SK-N-SH (cell line): ENCODE results near the gene UGP2. TPM values are rescaled to one million over a fixed set of nuclear protein-coding genes. Genes with fewer than 3 reads are reported as not detected.

ENCODE experiments used
- CTCF ChIA-PET: fragments of 300-600, 350-600 bp; formaldehyde crosslinking; extraction: SDS; loops from one replicate; lab custom pipeline; 2021; lab: Yijun Ruan, JAX
- POLR2A ChIA-PET: fragments of 350-600 bp; sonication (Branson Sonifier 250); formaldehyde crosslinking; extraction: SDS; loops from one replicate; lab custom pipeline; 2020; ENCODE audit warnings: antibody characterized with exemption, inconsistent platforms; lab: Yijun Ruan, JAX
- DNase-seq: peaks from one replicate; pipeline ENCODE4 v3.0.0; 2012
- H2AFZ ChIP-seq: fragments of 200-600 bp; sonication (generic); 2 replicates; pipeline ENCODE4 v1.8.1; 2016; ENCODE audit warnings: antibody characterized with exemption, mild to moderate bottlenecking, low read depth
- H3F3A ChIP-seq: fragments of 200-600 bp; sonication (generic); replicated peaks from 2 replicates; pipeline ENCODE3; 2016; ENCODE audit warnings: antibody characterized with exemption, mild to moderate bottlenecking; ENCODE audit not compliant: insufficient read depth
- H3K27ac ChIP-seq, 2 experiments: fragments of 200-500 bp in 1 of 2; fragments of 200-600 bp in 1 of 2; sonication (Bioruptor generic) in 1 of 2; sonication (generic), shearing (Covaris generic) in 1 of 2; 2 replicates each; pipeline versions ENCODE4 v1.5.1 to v1.6.1; 2014 to 2016; ENCODE audit warnings: low read depth in 2 of 2, inconsistent platforms in 1 of 2, low read length in 1 of 2, mild to moderate bottlenecking in 1 of 2, mixed read lengths in 1 of 2
- H3K27me3 ChIP-seq: fragments of 200-600 bp; sonication (generic), shearing (Covaris generic); 2 replicates; pipeline ENCODE4 v1.6.1; 2016; ENCODE audit warnings: mixed run types; ENCODE audit not compliant: insufficient read depth
- H3K36me3 ChIP-seq, 2 experiments: fragments of 200-500 bp in 1 of 2; fragments of 200-600 bp in 1 of 2; sonication (Bioruptor generic) in 1 of 2; sonication (generic) in 1 of 2; replicated peaks in 1 of 2; 2 replicates each; pipeline versions ENCODE3 to v1.5.1; 2014 to 2016; ENCODE audit warnings: low read length in 1 of 2, mild to moderate bottlenecking in 1 of 2; ENCODE audit not compliant: insufficient read depth in 2 of 2, control insufficient read depth in 1 of 2
- H3K4me1 ChIP-seq, 2 experiments: fragments of 200-500 bp in 1 of 2; fragments of 200-600 bp in 1 of 2; sonication (Bioruptor generic) in 1 of 2; sonication (generic), shearing (Covaris generic) in 1 of 2; 2 replicates each; pipeline versions ENCODE4 v1.5.1 to v1.6.1; 2014 to 2016; ENCODE audit warnings: low read depth in 1 of 2, low read length in 1 of 2, mixed run types in 1 of 2; ENCODE audit not compliant: insufficient read depth in 2 of 2, control insufficient read depth in 1 of 2
- H3K4me2 ChIP-seq: fragments of 200-600 bp; sonication (generic), shearing (Covaris generic); 2 replicates; pipeline ENCODE4 v1.6.1; 2017; ENCODE audit warnings: mixed run types
- H3K4me3 ChIP-seq, 2 experiments: fragments of 200-500 bp in 1 of 2; fragments of 200-600 bp in 1 of 2; sonication (Bioruptor generic) in 1 of 2; sonication (generic), shearing (Covaris generic) in 1 of 2; 2 replicates each; pipeline versions ENCODE4 v1.5.1 to v1.8.1; 2014 to 2016; ENCODE audit warnings: low read depth in 2 of 2, inconsistent platforms in 1 of 2, low read length in 1 of 2, mild to moderate bottlenecking in 1 of 2, mixed read lengths in 1 of 2, moderate library complexity in 1 of 2
- H3K79me2 ChIP-seq: fragments of 200-600 bp; sonication (generic); 2 replicates; pipeline ENCODE4 v1.8.1; 2017; ENCODE audit warnings: mild to moderate bottlenecking; ENCODE audit not compliant: insufficient read depth
- H3K9ac ChIP-seq: fragments of 200-600 bp; sonication (generic); 2 replicates; pipeline ENCODE4 v1.6.1; 2017; ENCODE audit warnings: mixed run types
- H3K9me2 ChIP-seq: fragments of 200-600 bp; sonication (generic); 2 replicates; pipeline ENCODE4 v1.6.1; 2017; ENCODE audit warnings: mixed run types
- H3K9me3 ChIP-seq: fragments of 200-600 bp; sonication (generic); 2 replicates; pipeline ENCODE4 v1.6.1; 2017; ENCODE audit warnings: mixed run types, mild to moderate bottlenecking, moderate library complexity
- H4K20me1 ChIP-seq: fragments of 200-600 bp; sonication (generic); 2 replicates; pipeline ENCODE4 v1.6.1; 2017; ENCODE audit warnings: mild to moderate bottlenecking, mixed run types; ENCODE audit not compliant: insufficient read depth
- CHD2 ChIP-seq: fragments of 150-350 bp; IDR thresholded peaks from 2 replicates; pipeline ENCODE4 v1.6.1; 2018; ENCODE audit warnings: low read length; ENCODE audit not compliant: partially characterized antibody
- ELF1 ChIP-seq: IDR thresholded peaks from 2 replicates; pipeline ENCODE4 v1.4.0; 2012
- FOSL2 ChIP-seq: IDR thresholded peaks from 2 replicates; pipeline ENCODE4 v1.4.0; 2012; ENCODE audit warnings: low read depth, mild to moderate bottlenecking, moderate library complexity, borderline replicate concordance
- FOXM1 ChIP-seq: IDR thresholded peaks from 2 replicates; pipeline ENCODE4 v1.4.0; 2012; ENCODE audit warnings: low read depth, mild to moderate bottlenecking
- JUND ChIP-seq: IDR thresholded peaks from 2 replicates; pipeline ENCODE4 v1.4.0; 2012
- MAX ChIP-seq: IDR thresholded peaks from 2 replicates; pipeline ENCODE4 v1.4.0; 2012; ENCODE audit warnings: low read depth
- MEF2A ChIP-seq: IDR thresholded peaks from 2 replicates; pipeline ENCODE4 v1.4.0; 2012; ENCODE audit warnings: low read depth, borderline replicate concordance
- MXI1 ChIP-seq: IDR thresholded peaks from 2 replicates; pipeline ENCODE4 v1.6.1; 2012; ENCODE audit warnings: mild to moderate bottlenecking, low read depth, low read length, improper control_type of control experiment
- NFIC ChIP-seq: IDR thresholded peaks from 2 replicates; pipeline ENCODE4 v1.4.0; 2012; ENCODE audit warnings: borderline replicate concordance
- NRF1 ChIP-seq: IDR thresholded peaks from 2 replicates; pipeline ENCODE4 v1.6.1; 2012; ENCODE audit warnings: low read depth, mild to moderate bottlenecking, low read length
- POLR2AphosphoS5 ChIP-seq: IDR thresholded peaks from 2 replicates; pipeline ENCODE4 v1.6.1; 2012; ENCODE audit warnings: low read depth, low read length
- RAD21 ChIP-seq: IDR thresholded peaks from 2 replicates; pipeline ENCODE4 v1.6.1; 2012; ENCODE audit warnings: mild to moderate bottlenecking, low read length
- RCOR1 ChIP-seq: fragments of 150-350 bp; IDR thresholded peaks from 2 replicates; pipeline ENCODE4 v1.6.1; 2017; ENCODE audit warnings: antibody characterized with exemption, low read length
- SMC3 ChIP-seq: IDR thresholded peaks from 2 replicates; pipeline ENCODE4 v1.6.1; 2012; ENCODE audit warnings: low read depth, low read length, improper control_type of control experiment
- TAF1 ChIP-seq: IDR thresholded peaks from 2 replicates; pipeline ENCODE4 v1.6.1; 2012; ENCODE audit warnings: low read depth, mild to moderate bottlenecking, low read length, moderate library complexity, borderline replicate concordance
- TCF12 ChIP-seq: IDR thresholded peaks from 2 replicates; pipeline ENCODE4 v1.4.0; 2012
- TEAD4 ChIP-seq: IDR thresholded peaks from 2 replicates; pipeline ENCODE4 v1.4.0; 2012; ENCODE audit warnings: mild to moderate bottlenecking, borderline replicate concordance; ENCODE audit not compliant: insufficient read depth
- USF1 ChIP-seq: IDR thresholded peaks from 2 replicates; pipeline ENCODE4 v1.4.0; 2012; ENCODE audit warnings: low read depth, borderline replicate concordance
- YY1 ChIP-seq: IDR thresholded peaks from 2 replicates; pipeline ENCODE4 v1.4.0; 2012; ENCODE audit warnings: low read depth, mild to moderate bottlenecking
- ZBTB33 ChIP-seq: IDR thresholded peaks from 2 replicates; pipeline ENCODE4 v1.4.0; 2012; ENCODE audit warnings: low read depth, borderline replicate concordance
- WGBS: methylation state at CpG from one replicate; pipeline ENCODE4 v1.1.6; 2017; ENCODE audit warnings: low lambda C conversion rate; 5-methylcytosine and 5-hydroxymethylcytosine counted together
- polyA plus RNA-seq, 3 experiments: library from polyadenylated mRNA; depleted of rRNA; stranded (reverse); fragments of >200 nt; gene quantifications; 2 replicates each; pipeline ENCODE4 v1.2.3, GENCODE V29; 2012
- TF ChIP-seq, protein P1 (sequence below): IDR thresholded peaks from 2 replicates; pipeline ENCODE4 v1.6.1; 2012; ENCODE audit warnings: mild to moderate bottlenecking, low read depth, low read length, moderate library complexity

The UGP2 gene
- polyA plus RNA-seq, 1 of the 3 experiments (the other 2 are of a cell fraction), result 30.1 TPM

GRCh38 chr2:63914311-63914710 lies 72.6 kb downstream of the UGP2 start (continued):
- TF ChIP-seq, protein P1, sequence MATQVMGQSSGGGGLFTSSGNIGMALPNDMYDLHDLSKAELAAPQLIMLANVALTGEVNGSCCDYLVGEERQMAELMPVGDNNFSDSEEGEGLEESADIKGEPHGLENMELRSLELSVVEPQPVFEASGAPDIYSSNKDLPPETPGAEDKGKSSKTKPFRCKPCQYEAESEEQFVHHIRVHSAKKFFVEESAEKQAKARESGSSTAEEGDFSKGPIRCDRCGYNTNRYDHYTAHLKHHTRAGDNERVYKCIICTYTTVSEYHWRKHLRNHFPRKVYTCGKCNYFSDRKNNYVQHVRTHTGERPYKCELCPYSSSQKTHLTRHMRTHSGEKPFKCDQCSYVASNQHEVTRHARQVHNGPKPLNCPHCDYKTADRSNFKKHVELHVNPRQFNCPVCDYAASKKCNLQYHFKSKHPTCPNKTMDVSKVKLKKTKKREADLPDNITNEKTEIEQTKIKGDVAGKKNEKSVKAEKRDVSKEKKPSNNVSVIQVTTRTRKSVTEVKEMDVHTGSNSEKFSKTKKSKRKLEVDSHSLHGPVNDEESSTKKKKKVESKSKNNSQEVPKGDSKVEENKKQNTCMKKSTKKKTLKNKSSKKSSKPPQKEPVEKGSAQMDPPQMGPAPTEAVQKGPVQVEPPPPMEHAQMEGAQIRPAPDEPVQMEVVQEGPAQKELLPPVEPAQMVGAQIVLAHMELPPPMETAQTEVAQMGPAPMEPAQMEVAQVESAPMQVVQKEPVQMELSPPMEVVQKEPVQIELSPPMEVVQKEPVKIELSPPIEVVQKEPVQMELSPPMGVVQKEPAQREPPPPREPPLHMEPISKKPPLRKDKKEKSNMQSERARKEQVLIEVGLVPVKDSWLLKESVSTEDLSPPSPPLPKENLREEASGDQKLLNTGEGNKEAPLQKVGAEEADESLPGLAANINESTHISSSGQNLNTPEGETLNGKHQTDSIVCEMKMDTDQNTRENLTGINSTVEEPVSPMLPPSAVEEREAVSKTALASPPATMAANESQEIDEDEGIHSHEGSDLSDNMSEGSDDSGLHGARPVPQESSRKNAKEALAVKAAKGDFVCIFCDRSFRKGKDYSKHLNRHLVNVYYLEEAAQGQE, result no peak
- TF ChIP-seq SMC3, result no peak

DNA sequence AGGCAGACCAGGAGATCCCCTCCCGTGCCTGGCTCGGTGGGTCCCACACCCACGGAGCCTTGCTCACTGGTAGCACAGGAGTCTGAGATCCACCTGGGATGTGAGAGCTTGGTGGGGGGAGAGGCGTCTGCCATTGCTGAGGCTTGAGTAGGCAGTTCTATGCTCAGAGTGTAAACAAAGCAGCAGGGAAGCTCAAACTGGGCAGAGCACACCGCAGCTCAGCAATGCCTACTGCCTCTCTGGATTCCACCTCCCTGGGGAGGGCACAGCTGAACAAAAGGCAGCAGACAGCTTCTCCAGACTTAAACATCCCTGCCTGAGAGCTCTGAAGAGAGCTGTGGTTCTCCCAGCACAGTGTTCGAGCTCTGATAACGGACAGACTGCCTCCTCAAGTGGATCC lies 85.1 kb downstream of the UGP2 start:
- H3K9me3 ChIP-seq, result no peaks in the 10 kb centered on the region
- H3K4me3 ChIP-seq, result no peak overlapping the region
- no peak overlapping the region for H2AFZ ChIP-seq
- H3K4me2 ChIP-seq, result no peak overlapping the region
- 85% methylated on average over 2 of the region's 7 CpGs for WGBS
- no peaks in the 10 kb centered on the region for H3K9me2 ChIP-seq
- H3K27me3 ChIP-seq, result no peaks in the 10 kb centered on the region
- H3K79me2 ChIP-seq, result no peaks in the 10 kb centered on the region; the same call in 1 of the 2 replicates
- ChIA-PET POLR2A (no interaction called here), CTCF (interaction anchor here (1.4 kb wide), 1 partner anchor 9 kb away, joined by 3 read pairs; no protein-coding TSS in a partner anchor)
- H3F3A ChIP-seq, result peaks cover 3% of the 10 kb centered on the region
- H3K9ac ChIP-seq, result no peak overlapping the region
- H3K36me3 ChIP-seq, result peaks cover 3 to 6% of the 10 kb centered on the region in 2 experiments
- H4K20me1 ChIP-seq, result no peaks in the 10 kb centered on the region
- DNase-seq, result no peak
- H3K4me1 ChIP-seq, result no peaks in the 10 kb centered on the region
- no peak overlapping the region for H3K27ac ChIP-seq
- no peak for TF ChIP-seq POLR2AphosphoS5
- no peak for TF ChIP-seq MXI1
- TF ChIP-seq, protein P1, result no peak
- no peak for TF ChIP-seq RAD21
- no peak for TF ChIP-seq FOXM1
- TF ChIP-seq NFIC, result no peak
- no peak for TF ChIP-seq YY1
- TF ChIP-seq RCOR1, result no peak
- TF ChIP-seq MEF2A, result no peak
- TF ChIP-seq JUND, result no peak
- TF ChIP-seq USF1, result no peak
- TF ChIP-seq TEAD4, result no peak
- no peak for TF ChIP-seq NRF1
- TF ChIP-seq MAX, result no peak
- no peak for TF ChIP-seq TCF12
- TF ChIP-seq CHD2, result no peak
- no peak for TF ChIP-seq ZBTB33
- TF ChIP-seq ELF1, result no peak
- TF ChIP-seq FOSL2, result no peak
- no peak for TF ChIP-seq TAF1
